Kidney (tissue), 14 donors: ENCODE data around the gene GAB3. TPM values are rescaled to one million over a fixed set of nuclear protein-coding genes. Genes with fewer than 3 reads are reported as not detected.

Experiments
- DNase-seq, 5 donors: peaks; one replicate each; pipeline ENCODE4 v3.0.0-alpha.2; 2013 to 2020
- FAIRE-seq: peaks from 2 replicates; lab custom pipeline; 2012; peaks lifted over from hg19 to GRCh38; lab: Jason Lieb, UNC
- H3K27ac ChIP-seq, 2 donors: one replicate each; pipeline ENCODE4 v1.7.0; 2013; ENCODE audit warnings: low read depth in 2 of 2, low read length in 2 of 2, inconsistent platforms in 1 of 2
- H3K27me3 ChIP-seq: one replicate; pipeline ENCODE4 v1.7.1; 2013; ENCODE audit warnings: low read length, inconsistent platforms; ENCODE audit not compliant: control insufficient read depth, insufficient read depth
- H3K36me3 ChIP-seq, 3 donors: one replicate each; pipeline versions ENCODE4 v1.7.0 to v1.7.1; 2013; ENCODE audit warnings: low read length in 3 of 3, control low read depth in 1 of 3, inconsistent platforms in 1 of 3; ENCODE audit not compliant: insufficient read depth in 3 of 3, control insufficient read depth in 2 of 3
- H3K4me1 ChIP-seq, 3 donors: one replicate each; pipeline versions ENCODE4 v1.7.0 to v1.7.1; 2013; ENCODE audit warnings: low read length in 3 of 3, inconsistent platforms in 1 of 3, low read depth in 1 of 3; ENCODE audit not compliant: control insufficient read depth in 2 of 3, insufficient read depth in 2 of 3
- H3K4me3 ChIP-seq, 3 donors: one replicate each; pipeline versions ENCODE4 v1.7.0 to v1.8.1; 2013; ENCODE audit warnings: low read length in 3 of 3, control low read depth in 1 of 3, inconsistent platforms in 1 of 3
- H3K9ac ChIP-seq, 3 donors: one replicate each; pipeline versions ENCODE4 v1.7.0 to v1.7.1; 2013; ENCODE audit warnings: low read length in 3 of 3, control low read depth in 1 of 3, inconsistent platforms in 1 of 3
- H3K9me3 ChIP-seq, 3 donors: one replicate each; pipeline versions ENCODE4 v1.7.0 to v1.7.1; 2013; ENCODE audit warnings: low read length in 3 of 3, control low read depth in 1 of 3, inconsistent platforms in 1 of 3; ENCODE audit not compliant: control insufficient read depth in 2 of 3, insufficient read depth in 1 of 3
- intact Hi-C: fragments of 100-400 bp; cut with DNase I; formaldehyde crosslinking; loops from one replicate; pipeline ENCODE4 v1.11.1; 2022
- polyA plus RNA-seq: library from polyadenylated mRNA; stranded (reverse); fragments of 350-450 nt; fragmentation: Illumina TruSeq; extraction: RNeasy Lipid Tissue Mini Kit (QIAGEN cat#74804); gene quantifications from one replicate; pipeline ENCODE4 v1.2.3, GENCODE V29; 2014; ENCODE audit warnings: low read depth, low replicate concordance; ENCODE audit not compliant: insufficient read depth
- total RNA-seq: library from RNA; stranded (reverse); fragmentation: NEBNext Ultra II Directional; extraction: Animal tissue kit (Norgen Biotek cat#: 25700); gene quantifications from one replicate; pipeline ENCODE4 v1.2.1, GENCODE V29; 2021
- TF ChIP-seq, protein P1 (sequence below): IDR thresholded peaks from 3 replicates; pipeline ENCODE4 v1.5.1; 2012; ENCODE audit warnings: mild to moderate bottlenecking, moderate library complexity, borderline replicate concordance; ENCODE audit not compliant: insufficient read depth; ENCODE audit errors: extremely low read depth
- donor health status: control.
- donor health status: control.
- donor health status: control.
- donor health status: control.
- donor health status: control.
- donor health status: DM: yes; HTN: yes; CAD: no.
- donor health status: Normal renal cell carcinoma (clear cell type).

The GAB3 gene
- total and polyA plus RNA-seq, 2 donors from 2014 or later, result 0.95 to 6.4 TPM

DNA sequence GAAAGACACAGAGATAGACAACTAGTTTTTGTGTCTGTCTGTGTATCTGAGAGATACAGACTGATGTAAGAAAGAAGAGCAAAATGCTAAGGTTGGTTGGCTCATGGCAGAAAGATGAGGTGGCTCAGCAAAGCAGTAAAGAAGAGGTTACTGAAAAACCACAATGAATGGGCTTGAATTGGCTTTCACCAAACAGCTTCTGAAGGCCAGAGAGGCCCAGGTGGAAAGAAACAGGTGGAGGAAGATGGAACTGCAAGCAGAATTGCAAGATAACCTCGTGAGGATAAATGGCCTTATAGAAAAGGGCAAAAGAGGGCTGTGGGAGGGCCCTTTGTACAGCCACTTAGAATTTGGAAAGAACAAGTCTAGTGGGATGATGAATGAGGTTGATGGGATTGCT is 39.6 kb downstream of the GAB3 start:
- H3K4me3 ChIP-seq, result no peak overlapping the region
- no peak for DNase-seq
- H3K9ac ChIP-seq, result no peak overlapping the region
- no peak overlapping the region for H3K27ac ChIP-seq
- TF ChIP-seq, protein P1, sequence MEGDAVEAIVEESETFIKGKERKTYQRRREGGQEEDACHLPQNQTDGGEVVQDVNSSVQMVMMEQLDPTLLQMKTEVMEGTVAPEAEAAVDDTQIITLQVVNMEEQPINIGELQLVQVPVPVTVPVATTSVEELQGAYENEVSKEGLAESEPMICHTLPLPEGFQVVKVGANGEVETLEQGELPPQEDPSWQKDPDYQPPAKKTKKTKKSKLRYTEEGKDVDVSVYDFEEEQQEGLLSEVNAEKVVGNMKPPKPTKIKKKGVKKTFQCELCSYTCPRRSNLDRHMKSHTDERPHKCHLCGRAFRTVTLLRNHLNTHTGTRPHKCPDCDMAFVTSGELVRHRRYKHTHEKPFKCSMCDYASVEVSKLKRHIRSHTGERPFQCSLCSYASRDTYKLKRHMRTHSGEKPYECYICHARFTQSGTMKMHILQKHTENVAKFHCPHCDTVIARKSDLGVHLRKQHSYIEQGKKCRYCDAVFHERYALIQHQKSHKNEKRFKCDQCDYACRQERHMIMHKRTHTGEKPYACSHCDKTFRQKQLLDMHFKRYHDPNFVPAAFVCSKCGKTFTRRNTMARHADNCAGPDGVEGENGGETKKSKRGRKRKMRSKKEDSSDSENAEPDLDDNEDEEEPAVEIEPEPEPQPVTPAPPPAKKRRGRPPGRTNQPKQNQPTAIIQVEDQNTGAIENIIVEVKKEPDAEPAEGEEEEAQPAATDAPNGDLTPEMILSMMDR, result no peak
- no peaks in the 10 kb centered on the region for H3K4me1 ChIP-seq
- intact Hi-C loops, result no loop called here
- no peaks in the 10 kb centered on the region for H3K36me3 ChIP-seq
- no peaks in the 10 kb centered on the region for H3K9me3 ChIP-seq
- FAIRE-seq, result no peak
- H3K27me3 ChIP-seq, result no peaks in the 10 kb centered on the region

DNA sequence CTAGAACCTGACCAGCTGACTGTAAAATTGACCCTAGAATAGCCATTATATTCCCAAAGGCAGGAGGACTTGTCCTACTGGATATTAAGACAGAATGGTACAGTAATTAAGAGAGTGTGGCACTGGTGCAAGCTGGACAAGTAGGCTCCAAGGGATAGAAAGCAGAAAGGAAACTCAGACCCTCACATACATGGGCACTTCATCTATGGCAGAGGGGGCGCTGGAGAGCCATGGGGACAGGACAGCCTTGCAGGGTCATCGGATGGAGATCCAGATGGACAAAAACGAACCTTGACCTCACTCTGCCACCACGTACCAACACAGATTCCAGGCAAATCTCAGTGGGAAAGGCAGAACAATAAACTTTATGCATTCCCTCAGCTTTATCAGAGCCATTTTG is 40.6 kb downstream of the GAB3 start:
- Histone ChIP-seq H3K9ac (no peak overlapping the region), H3K36me3 (no peaks in the 10 kb centered on the region), H3K4me1 (no peaks in the 10 kb centered on the region), H3K9me3 (no peaks in the 10 kb centered on the region), H3K4me3 (no peak overlapping the region), H3K27ac (no peak overlapping the region), H3K27me3 (no peaks in the 10 kb centered on the region)
- TF ChIP-seq, protein P1, result no peak
- FAIRE-seq (no peak), DNase-seq (no peak)
- intact Hi-C loops, result no loop called here

DNA sequence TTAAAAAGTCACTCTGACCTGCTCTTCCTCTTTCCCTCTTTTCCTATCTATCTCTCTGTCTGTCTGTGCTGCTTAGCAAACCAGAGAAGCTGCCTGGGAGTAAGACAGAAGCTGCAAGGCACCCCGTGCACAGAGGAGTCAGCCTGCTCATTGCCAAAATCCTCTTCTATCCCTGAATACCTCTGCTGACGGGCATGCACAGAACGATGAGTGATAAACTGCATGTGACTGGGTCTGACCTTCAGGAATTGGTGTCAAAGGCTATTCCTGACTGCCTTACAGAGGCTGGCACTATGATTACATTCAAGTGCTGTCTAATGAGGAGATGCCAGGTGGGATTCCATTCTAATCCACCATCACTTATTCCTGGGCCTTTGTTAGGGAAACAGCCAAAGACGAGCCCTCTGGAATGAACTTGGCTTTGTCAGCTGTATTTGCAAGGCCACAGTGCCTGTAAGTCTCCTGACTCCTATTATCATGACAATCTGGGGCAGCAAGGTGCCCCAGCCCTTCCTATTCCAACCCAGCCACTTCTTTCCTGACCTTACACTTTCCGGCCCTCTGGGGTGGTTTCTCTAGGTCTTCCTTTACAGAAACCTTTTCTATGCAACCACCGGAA is 52.1 kb downstream of the GAB3 start:
- Histone ChIP-seq H3K36me3 (no peaks in the 10 kb centered on the region), H3K9ac (no peak overlapping the region), H3K4me3 (no peak overlapping the region), H3K27ac (no peak overlapping the region), H3K9me3 (no peaks in the 10 kb centered on the region), H3K27me3 (no peaks in the 10 kb centered on the region), H3K4me1 (no peaks in the 10 kb centered on the region)
- no peak for DNase-seq
- TF ChIP-seq, protein P1, result no peak
- FAIRE-seq, result no peak
- intact Hi-C loops, result no loop called here

DNA sequence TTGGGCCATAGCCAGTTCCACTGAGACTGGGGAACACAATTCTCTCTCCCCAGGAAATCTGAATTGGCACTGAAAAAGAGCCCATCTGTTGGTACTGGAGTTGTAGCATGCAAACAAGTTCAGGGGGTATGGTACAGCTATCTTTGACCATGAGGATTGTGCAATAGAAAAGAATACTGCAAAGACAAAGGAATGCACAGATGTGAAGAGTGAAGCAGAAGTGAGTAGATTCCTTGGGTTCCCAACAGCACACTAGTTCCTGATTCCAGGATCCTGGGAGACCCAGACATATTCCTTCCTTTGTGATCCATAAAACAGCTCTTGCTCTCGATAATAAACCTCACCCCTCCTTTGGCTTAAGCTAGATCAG is 54.2 kb downstream of the GAB3 start:
- no peaks in the 10 kb centered on the region for H3K27me3 ChIP-seq
- TF ChIP-seq, protein P1, result no peak
- H3K9ac ChIP-seq, result no peak overlapping the region
- no peaks in the 10 kb centered on the region for H3K4me1 ChIP-seq
- FAIRE-seq (no peak), DNase-seq (no peak)
- no peaks in the 10 kb centered on the region for H3K36me3 ChIP-seq
- H3K4me3 ChIP-seq, result no peak overlapping the region
- intact Hi-C loops, result no loop called here
- H3K27ac ChIP-seq, result no peak overlapping the region
- H3K9me3 ChIP-seq, result no peaks in the 10 kb centered on the region
